HG03280 (cell line): Measurements from ENCODE around the gene SPTSSA.

Experiments used
- ATAC-seq: cut with Tn5 transposase; IDR thresholded peaks from one replicate; pipeline ENCODE4 v1.9.1; 2021; ENCODE audit warnings: mild to moderate bottlenecking, moderate library complexity; ENCODE audit not compliant: unreplicated experiment

The SPTSSA gene

DNA sequence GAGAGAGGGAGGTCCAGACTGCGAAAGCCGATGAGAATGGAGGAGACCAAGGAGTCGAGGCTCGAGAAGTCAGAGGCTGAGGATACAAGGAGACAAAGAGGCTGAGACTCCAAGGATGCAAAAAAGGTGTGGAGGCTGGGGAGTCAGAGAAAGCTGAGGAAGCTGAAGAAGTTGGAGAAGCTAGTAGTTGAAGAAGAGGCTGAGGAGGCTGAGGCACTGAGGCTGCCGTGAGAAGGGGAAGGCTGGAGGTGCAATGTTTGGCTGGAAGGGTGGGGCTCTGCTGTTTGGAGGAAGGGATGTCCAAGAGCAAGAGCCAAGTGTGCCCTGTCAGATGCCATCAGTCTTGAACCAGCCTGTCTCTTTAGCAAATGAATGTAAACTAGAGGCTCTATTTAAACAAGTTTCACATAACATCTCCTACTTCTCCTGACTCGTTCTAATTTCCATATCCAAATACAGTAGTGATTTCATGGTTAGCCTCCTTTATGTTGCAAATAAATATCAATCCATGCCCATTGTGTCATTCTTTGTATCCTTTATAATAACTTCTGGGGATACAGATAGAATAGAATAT lies 10.8 kb upstream of the SPTSSA start:
- ATAC-seq, result no peak

GRCh38 chr14:34470319-34470718 lies 8.3 kb upstream of the SPTSSA start:
- ATAC-seq, result no peak

GRCh38 chr14:34466691-34467090 lies 4.7 kb upstream of the SPTSSA start:
- no peak for ATAC-seq

DNA sequence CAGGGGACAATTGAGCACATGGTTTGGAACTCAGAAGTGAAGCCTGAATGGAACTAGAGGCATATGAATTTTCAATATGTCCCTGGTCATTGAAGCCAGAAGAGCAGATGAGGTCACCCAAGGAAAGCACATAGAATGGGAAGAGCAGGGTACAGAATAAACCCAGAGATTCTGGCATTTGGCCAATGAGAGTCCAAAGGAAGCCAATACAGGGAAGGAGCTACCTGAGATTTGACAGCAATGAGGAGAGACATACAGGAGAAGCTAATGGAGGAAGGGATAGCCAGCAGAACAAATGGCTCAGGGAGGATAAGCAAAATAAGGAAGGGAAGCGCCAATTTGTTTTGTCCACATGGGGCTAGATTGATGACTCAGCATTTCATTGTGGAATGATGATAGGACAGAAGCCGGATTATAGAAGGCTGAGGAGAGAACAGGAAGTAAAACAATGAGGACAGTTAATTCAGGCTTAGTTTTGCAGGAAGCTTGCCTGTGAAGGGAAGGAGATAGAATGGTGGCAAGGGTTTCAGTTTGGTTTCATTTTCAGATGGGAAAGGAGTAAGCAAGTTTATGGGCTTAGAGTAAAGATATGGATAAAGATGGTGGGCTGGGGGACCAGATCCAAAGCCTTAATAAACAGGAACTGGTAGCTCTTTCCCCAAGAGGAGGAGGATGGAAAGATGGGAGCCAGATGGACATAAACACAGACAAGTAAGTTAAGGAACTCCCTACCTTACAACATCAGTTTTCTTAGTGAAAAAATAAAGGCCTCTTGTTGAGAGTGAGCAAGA lies 3.2 kb upstream of the SPTSSA start:
- ATAC-seq, result no peak

GRCh38 chr14:34463598-34463961 lies 1.5 kb upstream of the SPTSSA start:
- ATAC-seq, result no peak

DNA sequence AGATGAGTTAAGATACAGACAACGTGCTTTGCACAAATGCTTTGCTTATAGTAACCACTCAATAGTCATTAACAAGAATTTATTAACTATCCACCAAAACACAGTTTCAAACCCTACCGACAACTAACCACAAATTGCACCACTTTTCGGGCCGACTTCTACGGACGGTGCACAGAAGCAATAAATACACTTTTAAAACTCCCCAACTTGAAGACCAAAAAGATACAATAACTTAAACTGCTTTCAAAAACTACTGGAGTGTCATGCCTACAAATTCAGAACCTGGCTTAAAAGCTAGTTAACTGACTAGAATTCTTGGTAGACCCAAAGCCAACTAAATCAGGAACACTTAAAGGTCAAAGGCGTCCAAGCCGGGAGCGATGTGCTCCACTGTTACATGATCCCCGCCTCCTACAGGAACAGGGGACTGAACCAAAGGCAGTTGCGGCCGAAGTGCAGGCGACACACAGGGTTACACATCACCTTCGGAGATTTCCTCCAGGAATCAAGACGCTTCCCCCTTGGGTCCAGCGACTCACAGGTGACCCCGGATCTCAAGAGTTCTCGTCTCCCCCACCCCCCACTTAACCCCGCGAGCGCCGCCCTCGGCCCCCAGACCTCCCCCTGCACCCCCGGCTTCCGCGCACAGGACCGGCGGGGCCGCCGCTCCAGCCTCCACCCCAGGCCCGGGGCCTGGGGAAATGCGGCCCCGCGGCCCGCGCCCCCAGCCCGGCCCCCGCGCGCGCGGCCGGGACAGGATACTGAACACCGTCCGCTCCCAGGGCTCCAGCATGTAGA lies 507 bp downstream of the SPTSSA start:
- ATAC-seq, result peak; percentile 15

- ATAC-seq, result no peak
These were observed 1.2 kb downstream of the SPTSSA start for GRCh38 chr14:34460841-34461240.

DNA sequence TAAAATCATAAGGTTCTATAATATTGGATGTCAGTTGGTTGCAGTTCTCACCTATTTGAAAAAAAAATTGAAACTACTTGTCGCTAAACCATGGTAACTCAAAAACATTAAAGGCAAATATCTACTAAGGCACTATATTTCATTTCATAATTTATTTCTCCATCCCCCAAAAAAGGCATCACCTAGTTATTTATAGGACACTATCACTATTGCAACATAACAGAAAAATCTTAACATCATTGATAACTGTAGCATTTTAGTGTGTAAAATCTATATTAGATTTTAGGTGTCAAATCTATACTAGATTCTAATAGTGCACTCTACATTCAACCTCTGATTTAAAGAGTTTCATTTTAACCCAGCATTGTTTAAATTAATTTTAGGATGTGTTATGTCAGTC lies 1.7 kb downstream of the SPTSSA start:
- ATAC-seq, result no peak

- no peak for ATAC-seq
These were observed 4.9 kb downstream of the SPTSSA start for GRCh38 chr14:34457186-34457585.

DNA sequence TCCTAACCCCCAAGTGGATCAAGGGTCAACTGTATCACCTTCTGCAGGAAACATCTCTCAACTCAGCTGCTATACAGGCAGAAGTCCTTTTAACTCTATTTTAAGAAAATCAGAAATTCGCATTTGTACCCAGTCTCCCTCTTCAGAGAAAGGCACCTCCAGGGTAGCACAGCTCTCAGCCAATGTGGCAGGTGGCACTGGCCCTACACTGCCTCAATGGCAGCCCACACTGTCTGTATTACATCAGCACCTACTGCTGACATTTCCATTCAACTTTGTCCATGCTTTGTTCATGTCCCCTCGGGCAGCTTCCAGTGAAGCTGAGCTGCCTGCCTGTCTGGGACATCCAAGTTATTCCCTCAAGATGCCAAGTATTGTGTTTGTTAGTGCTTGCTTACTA lies 8.8 kb downstream of the SPTSSA start:
- no peak for ATAC-seq

DNA sequence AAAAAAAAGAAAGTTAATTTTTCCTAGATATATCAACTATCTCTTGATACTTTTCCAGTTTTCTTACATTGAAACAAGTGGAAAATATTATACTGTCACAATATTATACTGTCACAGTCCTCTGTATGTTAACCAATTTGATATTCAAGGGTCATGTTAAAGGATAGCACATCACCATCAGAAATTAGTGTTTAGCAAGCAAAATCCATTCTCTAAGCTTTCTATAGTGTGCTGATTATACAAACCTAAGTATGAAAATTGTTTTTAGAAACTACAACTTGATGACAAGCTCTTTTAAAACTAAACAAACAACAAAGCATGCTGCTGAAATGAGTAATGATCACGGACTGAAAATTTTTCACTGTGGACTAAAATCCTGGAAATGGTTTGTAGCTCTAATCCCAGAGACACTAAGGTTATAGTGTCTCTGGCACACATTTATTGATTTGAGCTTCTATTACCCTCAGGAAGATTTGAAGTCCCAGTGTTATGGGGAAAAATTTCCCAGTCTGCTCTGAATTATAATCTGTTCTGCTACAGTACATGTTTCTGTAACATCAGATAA lies 9.7 kb downstream of the SPTSSA start:
- no peak for ATAC-seq

GRCh38 chr14:34450958-34451357 lies 11.1 kb downstream of the SPTSSA start:
- ATAC-seq, result no peak

GRCh38 chr14:34450542-34450915 lies 11.5 kb downstream of the SPTSSA start:
- no peak for ATAC-seq

GRCh38 chr14:34449819-34450541 lies 12.1 kb downstream of the SPTSSA start:
- no peak for ATAC-seq

- no peak for ATAC-seq
These were observed 22.9 kb downstream of the SPTSSA start for GRCh38 chr14:34439090-34439489.

- ATAC-seq, result no peak
These were observed 23.6 kb downstream of the SPTSSA start for GRCh38 chr14:34438438-34438837.

- no peak for ATAC-seq
These were observed 24.3 kb downstream of the SPTSSA start for GRCh38 chr14:34437729-34438080.

- no peak for ATAC-seq
These were observed 24.9 kb downstream of the SPTSSA start for GRCh38 chr14:34436960-34437728.

DNA sequence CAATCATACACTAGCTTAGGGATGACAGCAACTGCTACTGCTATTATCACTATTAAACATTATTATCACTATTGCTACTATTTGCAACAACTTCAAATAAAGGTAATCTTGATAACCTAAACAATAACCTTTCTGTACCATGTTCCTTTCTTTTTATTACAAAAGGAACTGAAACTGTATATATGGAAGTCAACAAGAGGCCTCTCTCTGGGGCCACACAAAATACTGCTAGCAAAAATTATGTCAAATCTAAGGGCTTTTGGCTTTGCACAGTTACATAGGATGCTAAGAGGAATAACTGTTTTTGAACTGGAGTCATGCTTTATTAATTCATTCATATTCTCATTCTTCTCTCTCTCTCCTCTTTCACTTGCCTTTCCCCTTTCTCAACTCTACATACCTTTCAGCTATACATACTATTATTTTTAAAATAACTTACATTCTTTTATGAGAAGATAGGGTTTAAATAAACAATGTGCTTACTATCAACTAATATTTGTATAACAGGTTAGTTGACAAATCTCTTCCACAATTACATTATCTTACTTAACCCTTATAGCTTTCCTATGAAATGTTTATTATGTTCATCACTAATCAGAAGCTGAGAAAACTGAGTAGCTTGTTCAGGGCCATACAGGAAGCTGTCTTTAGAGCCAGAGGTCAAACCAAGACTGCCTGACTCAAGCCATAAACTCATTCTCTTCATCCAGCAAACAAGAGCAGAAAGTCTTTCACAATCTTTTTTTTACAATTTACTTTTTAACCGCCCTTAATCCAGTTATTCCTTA lies 25.7 kb downstream of the SPTSSA start:
- ATAC-seq, result no peak

DNA sequence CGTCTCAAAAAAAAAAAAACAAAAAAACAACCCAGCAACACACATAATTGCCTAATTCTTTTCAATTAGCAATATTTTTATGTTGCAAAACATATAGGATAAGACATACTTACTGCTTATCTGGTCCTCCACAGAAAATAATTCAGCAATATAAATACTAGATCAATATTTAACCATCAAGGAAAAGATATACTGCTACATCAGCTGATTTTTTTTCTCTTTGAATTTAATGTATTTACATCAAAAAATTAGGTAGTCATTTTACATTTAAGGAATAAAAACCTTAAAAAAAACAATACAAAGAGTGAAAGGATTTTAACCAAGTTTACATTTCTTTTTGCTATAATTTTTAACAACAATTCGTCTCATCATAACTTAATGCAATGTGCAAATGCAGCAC lies 28.1 kb downstream of the SPTSSA start:
- ATAC-seq, result no peak
